Measurements from ENCODE around the gene FLVCR1. TPM values are rescaled to one million over a fixed set of nuclear protein-coding genes. Genes with fewer than 3 reads are reported as not detected.
"Not testable (repeated sequence)": the region's sequence is repeated elsewhere in the genome, so short reads cannot be mapped to it uniquely, and the experiment has no call there.

Gene FLVCR1
- total RNA-seq, 1 experiment from 2014 or later = 19.1 TPM

GRCh38 chr1:212914110-212914509 is 56.0 kb downstream of the FLVCR1 start:
- not testable (repeated sequence) for DNase-seq (ENCODE audit: extremely low read depth, low read depth)

- DNase-seq (ENCODE audit: extremely low read depth, low read depth) = no peak
Observed at GRCh38 chr1:212914789-212915188, 56.7 kb downstream of the FLVCR1 start.

GRCh38 chr1:212915245-212916091 is 57.4 kb downstream of the FLVCR1 start:
- DNase-seq (ENCODE audit: extremely low read depth, low read depth) = no peak

- DNase-seq (ENCODE audit: extremely low read depth, low read depth) = no peak
Observed at GRCh38 chr1:212916481-212917133, 58.5 kb downstream of the FLVCR1 start.

GRCh38 chr1:212917134-212917485 is 59.0 kb downstream of the FLVCR1 start:
- DNase-seq (ENCODE audit: extremely low read depth, low read depth) = no peak

- no peak for DNase-seq (ENCODE audit: extremely low read depth, low read depth)
Observed at GRCh38 chr1:212917858-212918257, 59.8 kb downstream of the FLVCR1 start.

GRCh38 chr1:212918824-212919223 is 60.7 kb downstream of the FLVCR1 start:
- DNase-seq (ENCODE audit: extremely low read depth, low read depth) = no peak

- DNase-seq (ENCODE audit: extremely low read depth, low read depth) = no peak
Observed at GRCh38 chr1:212920246-212920645, 62.2 kb downstream of the FLVCR1 start.

GRCh38 chr1:212920896-212921295 is 62.8 kb downstream of the FLVCR1 start:
- DNase-seq (ENCODE audit: extremely low read depth, low read depth) = no peak

- DNase-seq (ENCODE audit: extremely low read depth, low read depth) = no peak
Observed at GRCh38 chr1:212922016-212922415, 63.9 kb downstream of the FLVCR1 start.

- DNase-seq (ENCODE audit: extremely low read depth, low read depth) = no peak
Observed at GRCh38 chr1:212926372-212926771, 68.3 kb downstream of the FLVCR1 start.

- DNase-seq (ENCODE audit: extremely low read depth, low read depth) = no peak
Observed at GRCh38 chr1:212928323-212929291, 70.5 kb downstream of the FLVCR1 start.

- no peak for DNase-seq (ENCODE audit: extremely low read depth, low read depth)
Observed at GRCh38 chr1:212930986-212931678, 73.1 kb downstream of the FLVCR1 start.

- no peak for DNase-seq (ENCODE audit: extremely low read depth, low read depth)
Observed at GRCh38 chr1:212933815-212934471, 75.9 kb downstream of the FLVCR1 start.

- DNase-seq (ENCODE audit: extremely low read depth, low read depth) = no peak
Observed at GRCh38 chr1:212935387-212935981, 77.4 kb downstream of the FLVCR1 start.

- DNase-seq (ENCODE audit: extremely low read depth, low read depth) = no peak
Observed at GRCh38 chr1:212937034-212937433, 79.0 kb downstream of the FLVCR1 start.

GRCh38 chr1:212938846-212939245 is 80.8 kb downstream of the FLVCR1 start:
- DNase-seq (ENCODE audit: extremely low read depth, low read depth) = no peak

- no peak for DNase-seq (ENCODE audit: extremely low read depth, low read depth)
Observed at GRCh38 chr1:212941452-212941851, 83.4 kb downstream of the FLVCR1 start.

- no peak for DNase-seq (ENCODE audit: extremely low read depth, low read depth)
Observed at GRCh38 chr1:212942679-212943392, 84.8 kb downstream of the FLVCR1 start.

Data from NCI-H460 (cell line).